ENCODE results near the gene CFAP69.

CFAP69 gene

GRCh38 chr7:90244909-90245851 lies at the start of gene CFAP69:
CFAP69 (plus strand) TSS chr7:90245174; CDS start chr7:90245425, 251 bp downstream.
- peak; percentile 85 to 86 for DNase-seq
- TF ChIP-seq POLR2A (IDR thresholded peaks at IDR 0.05; ENCODE audit: low read length), result no peak
- TF ChIP-seq GATA1 (IDR thresholded peaks at IDR 0.05; ENCODE audit: low read depth, low read length), result no peak

- TF ChIP-seq GATA1 (IDR thresholded peaks at IDR 0.05; ENCODE audit: low read depth, low read length) (no peak), POLR2A (IDR thresholded peaks at IDR 0.05; ENCODE audit: low read length) (no peak)
- no peak for DNase-seq
These were observed 43.3 kb upstream of the CFAP69 start for GRCh38 chr7:90201500-90202195.

GRCh38 chr7:90207956-90208355 lies 37.0 kb upstream of the CFAP69 start:
- DNase-seq, result no peak
- TF ChIP-seq GATA1 (IDR thresholded peaks at IDR 0.05; ENCODE audit: low read depth, low read length) (no peak), POLR2A (IDR thresholded peaks at IDR 0.05; ENCODE audit: low read length) (no peak)

GRCh38 chr7:90209776-90210175 lies 35.2 kb upstream of the CFAP69 start:
- DNase-seq, result no peak
- no peak for TF ChIP-seq POLR2A (IDR thresholded peaks at IDR 0.05; ENCODE audit: low read length)
- no peak for TF ChIP-seq GATA1 (IDR thresholded peaks at IDR 0.05; ENCODE audit: low read depth, low read length)

GRCh38 chr7:90210475-90210874 lies 34.5 kb upstream of the CFAP69 start:
- TF ChIP-seq GATA1 (IDR thresholded peaks at IDR 0.05; ENCODE audit: low read depth, low read length) (no peak), POLR2A (IDR thresholded peaks at IDR 0.05; ENCODE audit: low read length) (no peak)
- no peak for DNase-seq

- DNase-seq, result no peak
- TF ChIP-seq GATA1 (IDR thresholded peaks at IDR 0.05; ENCODE audit: low read depth, low read length) (no peak), POLR2A (IDR thresholded peaks at IDR 0.05; ENCODE audit: low read length) (no peak)
These were observed 34.0 kb upstream of the CFAP69 start for GRCh38 chr7:90210981-90211380.

GRCh38 chr7:90211391-90212148 lies 33.4 kb upstream of the CFAP69 start, which contains the start of gene STEAP2:
STEAP2 (plus strand) TSS chr7:90211740; CDS start chr7:90225083, 13,343 bp downstream.
- DNase-seq, result peak; percentile 6 to 20
- TF ChIP-seq GATA1 (IDR thresholded peaks at IDR 0.05; ENCODE audit: low read depth, low read length) (no peak), POLR2A (IDR thresholded peaks at IDR 0.05; ENCODE audit: low read length) (no peak)

GRCh38 chr7:90212149-90212495 lies 32.9 kb upstream of the CFAP69 start:
- TF ChIP-seq GATA1 (IDR thresholded peaks at IDR 0.05; ENCODE audit: low read depth, low read length), result no peak
- TF ChIP-seq POLR2A (IDR thresholded peaks at IDR 0.05; ENCODE audit: low read length), result no peak
- no peak for DNase-seq

GRCh38 chr7:90213521-90213920 lies 31.5 kb upstream of the CFAP69 start:
- TF ChIP-seq GATA1 (IDR thresholded peaks at IDR 0.05; ENCODE audit: low read depth, low read length) (no peak), POLR2A (IDR thresholded peaks at IDR 0.05; ENCODE audit: low read length) (no peak)
- DNase-seq, result no peak

GRCh38 chr7:90216080-90216674 lies 28.8 kb upstream of the CFAP69 start:
- no peak for DNase-seq
- TF ChIP-seq POLR2A (IDR thresholded peaks at IDR 0.05; ENCODE audit: low read length) (no peak), GATA1 (IDR thresholded peaks at IDR 0.05; ENCODE audit: low read depth, low read length) (no peak)

- no peak for TF ChIP-seq POLR2A (IDR thresholded peaks at IDR 0.05; ENCODE audit: low read length)
- TF ChIP-seq GATA1 (IDR thresholded peaks at IDR 0.05; ENCODE audit: low read depth, low read length), result no peak
- no peak for DNase-seq
These were observed 28.2 kb upstream of the CFAP69 start for GRCh38 chr7:90216771-90217170.

- DNase-seq, result no peak
- TF ChIP-seq GATA1 (IDR thresholded peaks at IDR 0.05; ENCODE audit: low read depth, low read length), result no peak
- TF ChIP-seq POLR2A (IDR thresholded peaks at IDR 0.05; ENCODE audit: low read length), result no peak
These were observed 22.6 kb upstream of the CFAP69 start for GRCh38 chr7:90222390-90222789.

Measured in erythroblast (primary cell).